Cerebellar cortex (tissue), 1 donor: ENCODE data around the gene ANO4.

Experiments
- DNase-seq: peaks from one replicate; pipeline ENCODE4 v3.0.0-alpha.2; 2015; ENCODE audit warnings: low spot score

The ANO4 gene

GRCh38 chr12:100951756-100952155, 157.2 kb downstream of the ANO4 start:
- no peak for DNase-seq

- DNase-seq: no peak
Observed at GRCh38 chr12:100953217-100953616, 158.6 kb downstream of the ANO4 start.

- DNase-seq: no peak
Observed at GRCh38 chr12:100953677-100954076, 159.1 kb downstream of the ANO4 start.

DNA sequence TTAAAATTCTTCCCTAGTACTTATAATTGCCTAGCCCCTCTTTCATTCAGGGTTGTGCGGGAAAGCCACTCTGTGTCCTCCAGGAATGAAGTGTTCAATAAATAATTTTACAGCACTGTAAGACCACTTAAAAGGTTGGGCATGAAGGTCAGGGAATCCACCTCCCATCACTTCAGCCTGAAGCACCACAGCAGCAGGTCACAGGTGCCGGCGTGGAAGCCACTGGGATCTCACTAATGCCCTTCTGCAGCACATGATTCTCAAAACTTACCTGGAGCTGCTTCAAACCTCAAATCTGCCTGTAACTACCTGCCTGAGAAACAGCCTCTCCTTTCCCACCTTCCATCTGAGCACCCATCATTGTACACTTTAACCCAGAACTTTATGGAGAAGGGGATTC, 159.5 kb downstream of the ANO4 start:
- no peak for DNase-seq

- DNase-seq: no peak
Observed at GRCh38 chr12:100955139-100955538, 160.6 kb downstream of the ANO4 start.

DNA sequence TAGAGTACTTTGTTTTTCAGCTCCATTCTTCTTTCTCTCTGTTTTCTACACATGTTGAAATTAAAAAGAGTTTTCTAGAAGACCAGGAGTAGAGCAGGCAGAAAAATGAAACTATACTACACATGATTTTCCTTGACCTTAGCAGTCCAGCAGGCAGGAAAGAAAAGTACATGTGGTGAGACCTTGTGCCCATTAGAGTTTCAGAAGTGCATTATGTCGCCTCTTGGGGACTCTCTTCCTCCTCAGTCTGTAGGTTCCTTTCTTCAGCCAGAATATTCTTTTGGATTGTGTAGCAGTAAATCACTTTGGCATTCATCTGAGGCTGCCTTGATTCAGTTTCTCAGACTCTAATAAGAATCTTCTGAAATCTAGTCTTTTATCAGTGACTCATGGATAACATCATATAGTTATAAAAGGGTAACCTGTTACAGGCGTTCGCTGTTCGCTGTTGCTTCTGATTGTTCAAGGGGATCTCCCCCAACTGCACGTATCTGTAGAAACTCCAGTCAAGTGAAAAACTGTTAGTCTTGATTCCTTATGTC, 161.8 kb downstream of the ANO4 start:
- DNase-seq: no peak

DNA sequence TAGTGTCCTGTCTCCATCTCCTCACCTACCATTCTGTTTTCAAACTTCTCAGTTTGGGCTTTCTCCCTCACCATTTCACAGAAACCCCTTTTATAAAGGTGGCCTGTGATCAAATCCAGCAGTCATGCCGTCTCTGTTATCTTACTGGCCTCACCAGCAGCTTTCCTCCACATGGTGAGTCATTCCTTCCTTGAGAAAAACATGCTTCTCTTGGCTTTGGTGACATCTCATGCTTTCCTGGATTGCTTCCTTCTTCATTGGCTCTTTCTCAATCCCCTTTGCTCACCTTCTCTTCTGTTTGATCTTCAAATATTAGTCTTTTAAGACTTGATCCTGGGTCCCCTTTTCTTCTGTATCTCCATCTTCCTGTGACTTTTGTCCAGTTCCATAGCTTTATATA, 164.9 kb downstream of the ANO4 start:
- DNase-seq: no peak

GRCh38 chr12:100962086-100962712, 167.6 kb downstream of the ANO4 start:
- no peak for DNase-seq

GRCh38 chr12:100963381-100963780, 168.8 kb downstream of the ANO4 start:
- DNase-seq: no peak

- DNase-seq: no peak
Observed at GRCh38 chr12:100964028-100964427, 169.5 kb downstream of the ANO4 start.

GRCh38 chr12:100967189-100967588, 172.6 kb downstream of the ANO4 start:
- DNase-seq: no peak

DNA sequence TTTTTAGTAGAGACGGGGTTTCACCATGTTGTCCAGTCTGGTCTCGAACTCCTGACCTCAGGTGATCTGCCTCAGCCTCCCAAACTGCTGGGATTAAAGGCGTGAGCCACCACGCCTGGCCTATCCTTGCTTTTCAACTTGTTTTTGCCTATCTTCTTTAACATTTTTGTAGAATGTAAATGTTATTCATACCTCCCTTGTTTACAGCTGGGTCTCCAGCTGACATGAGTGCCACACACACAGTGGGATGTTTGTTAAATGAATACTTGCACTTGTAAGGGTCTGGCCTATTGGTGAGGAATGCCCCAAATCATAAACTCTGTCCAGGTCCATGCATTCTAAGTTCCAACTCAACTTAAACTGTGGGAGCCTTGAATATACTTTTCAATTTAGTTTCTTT, 176.3 kb downstream of the ANO4 start:
- no peak for DNase-seq

DNA sequence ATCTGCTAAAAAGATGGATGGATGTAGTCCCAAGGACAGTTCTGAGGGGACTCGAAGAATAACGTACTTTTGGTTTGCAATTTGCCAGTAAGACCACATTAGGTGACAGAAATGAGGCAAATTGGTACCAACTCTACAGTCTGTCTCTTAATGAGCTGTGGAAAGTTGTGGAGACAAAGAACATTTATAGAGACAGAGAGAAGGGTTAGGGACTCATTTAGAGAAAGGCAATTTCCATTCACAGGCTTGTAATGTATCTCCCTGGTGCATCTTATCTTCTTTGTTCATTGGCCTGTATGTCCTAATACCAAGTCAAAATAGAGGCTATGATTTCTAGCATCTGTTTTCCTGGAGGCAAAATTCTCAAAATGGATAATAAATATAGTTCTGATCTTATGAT, 177.5 kb downstream of the ANO4 start:
- no peak for DNase-seq

DNA sequence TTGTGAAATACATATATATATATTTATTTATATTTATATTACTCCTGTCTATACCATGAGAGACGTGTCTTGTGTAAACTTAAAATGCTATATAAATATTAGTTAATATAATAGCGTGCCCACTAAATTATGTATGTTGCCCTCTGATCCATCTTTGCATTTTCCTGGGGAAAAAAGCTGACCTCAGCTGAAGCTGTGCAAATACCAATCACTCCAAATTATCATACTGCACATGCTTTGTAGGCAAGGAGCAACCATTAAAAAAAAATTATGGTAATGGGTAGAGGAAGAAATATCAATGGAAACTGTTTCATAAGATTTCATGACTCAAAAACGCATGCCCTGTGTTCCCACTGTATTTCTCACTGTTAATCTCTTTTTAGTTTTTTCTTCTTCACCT, 179.8 kb downstream of the ANO4 start:
- DNase-seq: no peak

- DNase-seq: no peak
Observed at GRCh38 chr12:100974747-100975146, 180.2 kb downstream of the ANO4 start.

DNA sequence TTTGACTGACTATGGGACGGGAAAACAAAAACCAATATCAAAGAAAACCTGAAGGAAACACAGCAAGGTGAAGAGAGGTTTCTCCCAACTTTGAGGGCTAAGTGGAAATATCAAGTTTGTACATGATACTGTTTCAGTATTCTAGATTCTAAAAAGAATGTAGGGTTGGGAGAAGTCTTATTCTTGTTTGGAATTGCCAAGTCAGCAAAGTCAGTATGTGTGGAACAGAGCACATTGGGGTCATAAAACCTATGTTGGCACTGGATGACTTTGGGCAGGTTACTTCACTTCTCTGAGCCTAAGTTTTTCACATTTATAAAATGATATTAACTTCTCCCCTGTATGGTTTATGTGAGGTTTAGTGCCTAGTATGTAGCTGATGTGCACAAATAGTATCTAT, 182.2 kb downstream of the ANO4 start:
- no peak for DNase-seq

GRCh38 chr12:100980856-100981255, 186.3 kb downstream of the ANO4 start:
- no peak for DNase-seq

DNA sequence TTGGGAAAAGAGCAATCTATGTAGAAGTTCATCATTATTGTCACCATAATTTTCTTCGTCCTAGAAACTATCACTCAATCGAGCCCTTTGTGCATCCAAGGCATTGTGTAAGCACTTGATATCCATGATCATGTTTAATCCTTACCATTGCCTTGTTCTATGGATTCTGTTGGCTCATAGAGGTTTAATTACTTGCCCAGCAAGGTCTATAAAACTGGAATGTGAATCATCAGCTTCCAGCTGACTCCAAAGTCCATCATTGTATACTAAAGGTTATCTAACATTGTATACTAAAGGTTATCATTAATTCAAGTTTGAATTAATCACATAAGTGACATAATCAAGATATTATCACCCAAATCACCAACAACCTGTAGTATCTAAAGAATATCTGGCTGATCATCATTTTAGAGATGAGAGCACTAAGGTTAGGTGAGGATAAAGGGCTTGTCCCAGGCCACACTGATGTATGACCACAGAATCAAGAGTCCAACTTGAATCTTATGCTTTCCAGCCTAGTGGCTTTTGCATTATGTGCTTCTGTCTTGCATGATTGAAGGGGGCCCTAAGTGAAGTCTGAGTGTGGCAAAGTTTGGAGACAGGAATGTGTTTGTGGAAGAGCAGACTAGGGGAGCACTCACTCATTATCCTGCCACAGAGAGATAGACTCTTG, 188.1 kb downstream of the ANO4 start:
- DNase-seq: no peak

GRCh38 chr12:100984796-100985195, 190.2 kb downstream of the ANO4 start:
- no peak for DNase-seq

DNA sequence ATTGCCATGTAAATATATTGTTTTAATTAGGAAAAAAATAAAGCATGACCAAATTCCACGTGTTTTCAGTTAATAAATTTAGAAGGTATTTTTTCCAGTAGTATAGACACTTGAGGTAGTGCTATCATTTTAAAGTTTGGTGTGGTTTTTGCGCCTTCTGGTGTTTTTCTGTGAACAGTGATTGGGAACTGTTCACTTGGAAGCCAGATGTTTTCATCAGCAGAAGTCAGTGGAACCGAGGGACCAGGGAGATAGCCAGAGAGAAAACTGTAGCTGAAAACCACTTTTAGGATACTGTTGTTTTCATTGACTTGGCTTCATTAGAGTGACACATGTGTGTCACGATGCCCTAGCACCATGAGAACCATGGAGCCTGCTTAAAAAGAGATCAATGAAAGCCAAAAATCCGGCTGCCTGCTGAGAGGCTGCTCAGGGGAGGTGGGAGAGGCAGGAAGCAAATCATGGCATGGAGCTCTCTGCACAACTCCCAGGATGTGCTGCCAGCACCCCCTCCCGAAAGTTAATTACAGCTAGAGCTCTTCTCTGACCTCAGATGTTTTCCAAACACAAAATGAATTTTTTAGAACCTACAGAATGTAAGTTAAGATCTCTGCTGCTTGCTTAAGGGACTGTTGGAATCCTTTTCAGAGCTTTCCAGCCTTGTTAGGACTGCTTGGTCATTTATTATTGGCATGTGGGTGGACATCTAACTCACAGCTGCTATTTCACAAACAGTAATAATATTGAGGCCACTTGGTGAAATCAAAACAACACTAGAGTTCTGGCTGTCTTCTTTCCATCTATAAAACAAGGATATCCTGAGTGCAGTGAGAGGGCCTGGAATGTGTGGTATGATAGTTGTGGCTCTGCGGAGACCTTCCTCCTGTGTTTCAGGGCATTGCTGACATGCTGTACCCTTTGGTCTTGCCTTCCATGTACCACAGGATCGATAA, 192.3 kb downstream of the ANO4 start:
- DNase-seq: no peak

GRCh38 chr12:100987552-100988521, 193.3 kb downstream of the ANO4 start:
- DNase-seq: no peak
